ENCODE measurements around the gene OR6M1.

GRCh38 chr11:123822599-123822998 lies 16.4 kb upstream of the OR6M1 start:
- peak in 1 of 2 donors; percentile 1 for TF ChIP-seq CTCF (conservative IDR thresholded peaks at IDR 0.05 in 1 of 2, IDR thresholded peaks at IDR 0.05 in 1 of 2; ENCODE audit: extremely low read depth in 1 of 2, insufficient read depth in 1 of 2, low read depth in 1 of 2, low read length in 2 of 2)
- TF ChIP-seq EZH2 (IDR thresholded peaks at IDR 0.05; ENCODE audit: borderline replicate concordance, low read length): no peak

Measured in mammary epithelial cell (primary cell).